ENCODE data around the gene HOXB3.

The HOXB3 gene

DNA sequence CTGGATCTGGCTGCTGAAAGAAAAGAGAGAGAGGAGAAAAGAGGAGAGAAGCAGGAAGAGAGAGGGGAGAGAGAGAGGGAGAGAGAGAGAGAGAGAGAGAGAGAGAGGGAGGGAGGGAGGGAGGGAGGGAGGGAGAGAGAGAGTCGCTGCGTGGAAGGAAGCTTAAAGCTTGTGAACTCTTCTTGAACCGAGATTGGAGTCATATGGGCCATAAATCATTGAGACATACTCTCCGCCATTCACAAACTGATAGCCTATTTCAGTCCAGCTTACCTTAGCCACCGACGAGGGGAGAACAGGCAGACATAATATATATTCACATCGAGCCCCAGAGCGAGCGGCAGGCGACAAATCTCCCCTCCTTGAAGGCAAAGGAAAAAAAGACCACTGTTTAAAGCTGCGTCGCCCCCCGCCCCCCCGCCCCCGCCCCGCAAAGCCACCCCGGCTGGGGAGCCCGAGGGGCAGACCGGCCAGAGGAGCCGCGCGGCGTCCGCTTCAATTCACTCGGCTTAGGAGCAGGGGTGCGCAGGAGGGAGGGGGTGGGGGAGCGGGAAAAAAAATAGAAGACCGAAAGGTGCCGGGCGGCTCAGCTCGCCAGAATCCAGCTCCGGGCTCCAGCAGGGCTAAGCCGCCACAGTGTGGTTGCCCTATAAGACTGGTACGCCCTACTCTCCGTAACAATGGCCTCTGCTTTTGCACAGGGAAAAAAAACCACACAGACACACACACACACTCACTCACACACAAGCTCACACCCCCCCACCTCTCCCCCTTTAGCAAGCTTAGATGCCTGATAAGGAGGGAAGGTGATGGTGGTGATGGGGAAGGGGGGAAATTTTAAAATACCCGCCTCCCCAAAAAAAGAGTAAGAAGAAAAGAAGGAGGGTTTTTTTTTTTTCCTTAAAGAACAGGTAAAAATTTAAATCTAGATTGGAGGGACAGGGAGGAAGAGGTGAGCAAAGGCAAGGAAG lies 34.5 kb downstream of the HOXB3 start:
- DNase-seq: no peak

DNA sequence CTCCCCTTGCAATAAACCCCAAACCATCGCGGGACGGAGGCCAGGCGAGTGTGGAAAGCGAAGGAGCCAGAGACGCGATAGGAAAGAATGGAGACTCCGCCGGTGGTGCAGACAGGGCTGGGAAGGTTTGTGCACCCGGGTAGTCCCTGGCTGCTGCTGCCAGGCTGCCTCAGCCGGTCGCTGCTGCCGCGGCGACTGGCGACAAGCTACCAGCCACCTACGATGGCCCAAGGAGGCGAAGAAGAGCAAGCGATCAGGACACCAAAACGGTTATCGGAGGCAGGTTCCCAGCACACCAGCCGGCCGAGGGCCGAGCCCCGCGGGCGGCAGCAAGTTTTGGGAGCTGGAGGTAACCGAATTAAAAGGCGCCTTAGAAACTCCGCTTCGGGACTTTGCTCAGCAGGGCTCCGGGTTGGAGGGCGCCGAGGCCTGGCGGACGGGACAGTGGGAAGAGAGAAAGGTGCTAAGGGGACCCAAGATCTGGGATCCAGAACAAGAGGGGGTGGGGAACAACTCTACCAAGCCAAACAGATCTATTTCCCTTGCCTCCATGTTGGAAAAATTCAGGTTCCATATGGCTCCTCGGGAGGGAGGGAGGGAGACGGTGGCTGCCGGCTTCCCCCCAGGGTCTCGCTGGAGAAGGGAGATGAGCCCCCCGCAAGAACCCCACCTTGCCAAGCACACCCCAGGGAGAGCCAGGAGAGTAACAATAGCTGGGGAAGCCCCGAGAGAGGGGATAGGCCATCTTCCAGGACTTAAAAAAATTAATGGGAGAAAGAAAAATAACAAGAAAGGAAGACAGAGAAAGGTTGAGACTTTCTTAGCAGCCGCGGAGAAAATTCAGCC lies 35.4 kb downstream of the HOXB3 start:
- no peak for DNase-seq

DNA sequence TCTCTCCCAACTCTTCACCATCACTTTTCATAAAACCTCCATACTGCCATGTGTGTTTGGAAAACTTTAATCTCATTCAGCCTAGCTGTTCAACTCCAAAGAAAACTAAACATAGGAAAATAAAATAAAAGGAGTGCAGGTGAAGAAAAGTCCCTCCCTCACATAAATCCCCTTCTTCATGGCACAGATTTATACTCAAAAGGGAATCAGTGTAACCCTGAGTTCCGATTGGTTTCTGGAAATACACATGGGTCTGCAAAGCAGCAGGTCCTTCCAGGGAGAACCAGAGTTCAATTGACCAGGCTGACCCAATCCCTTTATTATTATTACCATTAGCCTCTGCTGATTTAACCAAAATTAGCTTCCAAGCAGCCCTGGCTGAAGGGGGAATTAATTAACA lies 36.2 kb downstream of the HOXB3 start:
- no peak for DNase-seq

DNA sequence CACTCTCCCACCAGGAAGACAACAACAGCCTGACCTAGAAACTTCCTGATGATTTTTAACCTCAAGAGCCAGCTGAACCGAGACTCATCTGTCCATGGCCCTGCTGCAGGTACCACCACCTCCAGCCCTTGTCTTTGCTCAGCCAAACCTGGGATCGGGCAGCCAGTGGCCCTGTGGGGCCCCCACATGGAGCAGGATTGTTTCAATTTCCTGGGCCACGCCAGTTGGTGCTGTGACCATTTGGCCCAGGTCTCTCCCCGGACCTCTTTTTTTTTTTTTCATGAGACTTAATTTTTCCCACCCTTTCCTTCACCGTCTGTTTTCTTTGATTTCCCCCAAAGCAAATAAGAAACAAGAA lies 36.9 kb downstream of the HOXB3 start:
- no peak for DNase-seq

DNA sequence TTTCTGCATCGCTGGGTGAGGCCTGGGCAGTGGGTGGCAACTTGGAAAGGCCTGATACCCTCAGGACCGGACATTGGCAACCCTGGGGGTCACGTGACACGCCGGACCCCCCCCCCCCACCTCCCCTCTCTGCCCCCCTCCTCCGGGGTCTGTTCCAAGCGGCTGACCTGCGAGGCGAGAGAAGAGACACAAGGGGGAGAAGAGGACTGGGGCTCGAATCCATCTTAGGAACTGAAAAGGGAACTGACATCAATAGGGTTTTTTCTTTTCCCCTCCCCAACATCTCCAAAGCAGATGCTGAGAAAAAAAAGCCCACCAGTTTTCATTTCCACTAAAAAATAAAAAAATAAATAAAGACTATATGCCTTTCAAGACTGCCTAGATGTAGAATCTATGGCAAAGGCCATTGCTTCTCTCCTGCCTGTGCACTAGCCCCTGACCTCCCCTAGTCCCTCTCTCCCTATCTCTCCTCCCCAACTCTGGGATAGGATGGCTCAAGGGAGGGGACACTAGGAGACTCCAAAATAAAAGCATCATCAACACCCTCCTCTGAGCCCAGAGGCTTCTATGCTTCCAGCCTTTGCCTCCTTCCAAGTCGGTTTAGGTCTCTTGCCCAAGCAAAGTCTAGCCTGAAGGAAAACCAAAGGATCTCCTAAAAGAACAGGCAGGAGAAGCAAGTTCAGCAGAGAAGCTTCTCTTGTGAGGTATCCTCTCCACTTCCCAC lies 37.4 kb downstream of the HOXB3 start:
- DNase-seq: no peak

DNA sequence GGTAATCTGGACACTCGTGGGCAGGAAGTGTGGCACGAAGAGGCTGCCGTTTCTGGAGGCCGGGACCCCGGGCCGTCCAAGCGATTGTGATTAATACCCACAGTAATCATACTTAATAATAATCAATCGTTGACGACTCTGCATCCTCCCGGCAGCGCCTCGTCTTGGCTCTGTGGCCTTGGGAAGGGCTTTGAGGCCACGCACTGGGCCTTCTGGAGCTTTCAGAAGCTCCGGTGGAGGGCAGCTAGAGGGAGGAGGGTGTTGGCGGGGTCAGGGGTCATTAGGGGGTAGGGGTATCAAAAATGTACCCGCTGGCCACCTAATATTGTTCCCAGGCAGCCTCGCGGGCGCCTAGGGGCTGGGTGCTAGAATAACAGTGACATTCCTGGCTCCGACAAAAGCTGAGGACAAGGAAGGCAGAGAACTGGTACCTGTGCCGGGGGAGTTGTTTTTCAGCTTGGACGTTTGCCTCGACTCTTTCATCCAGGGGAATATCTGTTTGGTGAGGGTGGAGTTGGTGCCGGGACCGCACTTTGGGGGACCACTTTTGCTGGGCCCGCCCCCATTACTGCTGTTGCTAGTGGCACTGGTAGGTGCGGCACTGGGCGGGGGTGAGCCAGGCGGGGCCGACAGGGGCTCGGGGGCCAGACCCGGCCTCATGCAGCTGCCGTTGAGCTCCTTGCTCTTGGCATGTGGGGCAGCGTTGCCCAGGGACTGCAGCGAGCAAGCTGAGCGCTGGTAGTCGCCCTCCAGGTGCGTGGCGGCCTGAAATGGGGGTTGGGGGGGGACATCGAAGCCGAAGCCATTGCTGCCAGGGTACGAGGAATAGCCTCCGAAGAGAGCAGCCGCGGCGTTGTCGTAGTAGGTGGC lies 38.2 kb downstream of the HOXB3 start:
- DNase-seq: no peak

DNA sequence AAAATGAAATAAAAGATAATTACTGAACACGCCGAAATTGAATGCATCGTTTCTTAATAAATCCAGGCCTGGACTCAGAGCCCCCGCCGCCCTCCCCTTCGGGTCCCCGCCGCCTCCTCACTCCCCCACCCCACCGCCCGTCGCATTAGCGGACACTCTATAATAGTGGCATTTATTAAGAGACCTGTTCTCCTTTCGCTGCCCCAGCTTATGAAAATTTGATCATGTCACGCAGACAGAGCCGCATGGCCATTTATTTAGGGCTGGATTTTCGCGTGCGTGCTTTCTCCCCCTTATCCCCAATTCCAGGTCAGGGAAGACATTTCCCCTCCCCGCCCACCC lies 38.9 kb downstream of the HOXB3 start:
- DNase-seq: no peak

DNA sequence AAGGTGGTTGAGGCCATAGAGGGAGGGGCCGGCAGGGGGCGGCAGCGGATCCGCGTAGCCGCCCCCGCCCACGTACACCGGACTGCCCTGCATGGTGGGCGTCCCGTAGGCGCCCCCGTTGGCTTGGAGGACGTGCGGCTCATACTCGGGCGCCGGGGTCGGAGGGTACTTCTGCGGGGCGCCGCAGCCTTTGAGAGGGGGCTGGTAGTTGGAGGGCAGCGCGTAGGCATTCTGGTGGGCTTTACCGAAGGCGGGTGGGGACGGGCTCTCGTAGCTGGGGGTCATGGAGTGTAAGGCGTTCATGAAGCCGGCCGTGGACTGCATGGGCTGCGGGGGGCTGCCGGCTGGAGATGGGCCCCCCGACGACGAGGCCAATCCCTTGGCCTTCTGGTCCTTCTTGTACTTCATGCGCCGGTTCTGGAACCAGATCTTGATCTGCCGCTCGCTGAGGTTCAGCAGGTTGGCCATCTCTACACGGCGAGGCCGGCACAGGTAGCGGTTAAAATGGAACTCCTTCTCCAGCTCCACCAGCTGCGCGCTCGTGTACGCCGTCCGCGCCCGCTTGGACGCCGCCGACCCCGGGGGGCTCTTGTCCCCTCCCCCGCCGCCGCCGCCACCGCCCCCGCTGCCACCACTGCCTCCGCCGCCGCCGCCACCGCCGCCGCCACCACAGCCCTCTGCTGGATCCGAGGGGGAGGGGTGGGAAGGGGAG lies 39.4 kb downstream of the HOXB3 start:
- DNase-seq: no peak

DNA sequence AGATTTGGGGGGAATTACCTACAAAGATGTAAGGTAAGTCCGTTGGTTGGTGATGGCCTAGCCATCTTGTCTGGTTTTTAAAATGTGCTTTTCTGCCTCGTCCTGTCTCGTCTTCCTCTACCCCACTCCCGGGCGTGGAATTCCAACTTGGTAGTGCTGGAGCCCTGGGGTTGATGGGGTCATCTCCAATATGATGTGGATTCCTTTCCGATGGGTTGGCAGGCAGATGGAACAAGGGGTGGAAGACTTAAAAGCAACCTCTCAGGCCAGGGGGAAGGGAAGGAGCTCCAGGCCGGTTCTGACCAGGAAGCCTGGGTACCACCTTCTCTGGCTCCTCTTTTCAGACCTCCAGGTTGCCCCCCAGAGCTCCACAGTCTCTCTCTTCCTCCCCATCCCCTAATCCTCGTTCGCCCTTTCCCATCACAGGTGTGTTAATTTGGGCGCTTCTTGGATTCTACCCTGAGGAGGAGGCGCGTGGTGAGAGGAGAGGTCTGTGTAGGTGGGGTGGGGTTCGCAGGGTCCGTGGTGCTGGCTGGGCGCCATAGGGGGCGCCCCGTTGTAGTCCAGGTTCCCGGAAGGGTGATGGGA lies 40.0 kb downstream of the HOXB3 start:
- no peak for DNase-seq

DNA sequence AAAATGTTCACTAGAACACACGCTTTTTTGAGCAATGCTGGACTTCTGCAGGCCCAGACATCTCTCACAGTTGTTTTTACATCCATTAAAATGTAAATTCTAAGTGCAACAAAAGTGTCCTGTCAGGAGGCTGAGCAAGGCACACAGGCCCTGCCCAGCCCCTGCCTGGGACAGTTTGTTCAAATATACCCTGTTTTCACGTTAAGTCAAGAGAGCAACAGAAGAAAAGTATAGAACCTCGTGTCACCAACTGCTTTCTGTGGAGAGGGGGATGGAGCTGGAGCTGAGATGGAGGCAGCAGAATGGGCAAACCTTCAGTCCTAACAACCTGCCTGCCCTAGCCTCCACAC lies 40.8 kb downstream of the HOXB3 start:
- DNase-seq: no peak

DNA sequence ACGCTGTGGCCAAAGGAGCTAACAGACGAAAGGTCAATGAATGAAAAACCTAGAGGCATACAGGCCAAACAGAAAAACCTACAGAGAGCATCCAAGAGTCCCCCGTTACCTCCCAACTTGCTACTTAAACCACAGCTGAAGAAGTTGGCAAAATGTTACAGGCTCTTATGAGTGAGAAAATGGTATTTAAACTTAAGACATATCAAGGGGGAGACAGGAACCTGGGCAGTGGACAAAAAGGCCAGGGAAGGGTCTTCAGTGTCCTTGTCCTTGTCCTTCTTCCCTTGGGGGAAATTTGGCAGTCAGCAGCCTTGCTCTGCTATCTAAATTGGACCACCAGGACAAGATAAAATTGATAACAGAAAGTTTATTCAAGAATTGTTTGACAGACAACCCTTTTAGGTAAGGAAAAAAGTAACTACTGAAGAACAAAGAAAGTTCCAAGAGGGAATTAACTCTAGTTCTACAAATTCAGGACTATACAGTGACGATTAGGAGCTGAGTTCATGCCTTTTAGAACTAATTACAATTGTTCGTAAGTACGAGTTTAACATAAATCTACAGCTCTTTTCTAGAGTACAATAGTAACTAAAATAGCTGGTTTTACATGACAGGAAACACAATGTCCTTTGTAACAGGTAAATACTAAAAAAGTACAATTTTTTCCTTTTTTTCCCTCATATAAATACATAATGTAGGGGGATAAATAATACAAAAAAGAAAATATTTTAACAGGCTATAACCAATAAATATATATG lies 41.3 kb downstream of the HOXB3 start:
- DNase-seq: no peak

DNA sequence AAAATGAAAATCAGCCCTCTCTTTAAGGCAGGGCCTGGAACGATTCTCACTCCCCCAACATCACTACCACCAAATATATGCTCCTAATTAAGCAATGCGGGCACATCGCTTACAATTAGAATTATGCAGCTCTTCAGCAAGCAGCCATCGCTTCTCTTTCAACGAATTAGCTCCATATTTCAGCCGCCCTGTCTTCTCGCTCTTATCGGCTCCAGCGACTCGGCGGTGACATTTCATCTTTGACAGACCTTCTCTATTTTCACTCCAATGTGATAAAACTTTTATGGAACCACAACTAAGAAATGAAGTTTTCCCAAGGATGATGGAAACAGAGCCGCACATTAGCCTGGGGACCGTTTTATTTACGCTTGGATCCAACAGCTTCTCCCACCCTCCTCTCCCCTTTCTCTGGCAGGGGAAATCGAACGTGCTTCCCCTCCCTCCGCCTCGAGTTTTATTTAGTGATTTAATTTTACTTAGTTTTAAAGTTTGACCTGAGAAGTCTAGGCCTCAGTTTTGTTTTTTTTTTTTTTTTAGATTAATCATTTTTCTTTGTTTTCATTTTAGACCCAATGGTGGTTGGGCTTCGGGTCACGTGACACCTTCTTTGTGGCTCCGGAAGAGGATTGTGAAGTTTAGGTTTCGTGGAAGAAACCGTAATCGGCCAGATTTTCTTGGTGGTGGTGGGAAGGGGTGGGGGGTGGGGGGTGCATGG lies 42.1 kb downstream of the HOXB3 start:
- peak; percentile 75 for DNase-seq

DNA sequence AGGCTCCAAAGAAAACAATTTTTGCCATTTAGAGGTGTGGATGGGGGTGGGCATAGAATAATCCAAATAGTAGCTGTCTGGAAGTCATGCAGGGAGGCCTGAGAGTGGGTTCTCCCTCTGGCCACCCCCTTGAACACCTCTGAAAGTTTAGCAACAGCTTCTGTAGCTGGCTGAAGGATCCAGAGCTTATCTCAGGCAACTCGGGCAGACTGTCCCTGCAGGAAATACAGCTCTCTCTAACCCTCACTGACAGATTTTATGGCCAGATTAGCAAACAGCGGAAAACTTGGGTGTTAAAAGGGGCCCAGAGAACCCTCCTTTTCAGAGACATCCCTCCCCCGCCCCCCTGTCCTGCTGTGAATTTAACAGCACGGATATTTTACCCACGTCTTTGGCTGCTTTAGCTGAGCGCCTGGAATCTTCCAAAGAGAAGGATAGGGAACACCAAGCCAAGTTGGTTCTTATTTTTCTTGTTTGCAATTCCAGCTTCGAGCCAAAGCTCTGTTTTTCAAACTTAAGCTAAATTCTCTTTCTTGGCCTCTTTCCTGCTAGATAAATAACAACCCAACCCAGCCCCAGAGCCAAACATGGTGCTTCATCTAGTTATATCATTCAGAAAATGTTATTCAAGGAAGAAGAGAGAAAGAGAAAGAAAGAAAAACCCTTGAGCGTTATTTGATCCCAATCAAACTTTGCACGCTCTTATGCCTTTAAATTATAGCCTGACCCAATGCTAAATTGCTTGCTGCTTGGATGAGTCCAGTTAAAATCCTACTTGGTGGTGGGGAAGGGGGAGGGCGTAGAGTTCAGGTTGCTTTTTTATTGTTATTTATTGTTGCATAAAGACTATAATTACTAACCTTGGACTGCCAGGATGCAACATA lies 42.9 kb downstream of the HOXB3 start:
- DNase-seq: no peak

DNA sequence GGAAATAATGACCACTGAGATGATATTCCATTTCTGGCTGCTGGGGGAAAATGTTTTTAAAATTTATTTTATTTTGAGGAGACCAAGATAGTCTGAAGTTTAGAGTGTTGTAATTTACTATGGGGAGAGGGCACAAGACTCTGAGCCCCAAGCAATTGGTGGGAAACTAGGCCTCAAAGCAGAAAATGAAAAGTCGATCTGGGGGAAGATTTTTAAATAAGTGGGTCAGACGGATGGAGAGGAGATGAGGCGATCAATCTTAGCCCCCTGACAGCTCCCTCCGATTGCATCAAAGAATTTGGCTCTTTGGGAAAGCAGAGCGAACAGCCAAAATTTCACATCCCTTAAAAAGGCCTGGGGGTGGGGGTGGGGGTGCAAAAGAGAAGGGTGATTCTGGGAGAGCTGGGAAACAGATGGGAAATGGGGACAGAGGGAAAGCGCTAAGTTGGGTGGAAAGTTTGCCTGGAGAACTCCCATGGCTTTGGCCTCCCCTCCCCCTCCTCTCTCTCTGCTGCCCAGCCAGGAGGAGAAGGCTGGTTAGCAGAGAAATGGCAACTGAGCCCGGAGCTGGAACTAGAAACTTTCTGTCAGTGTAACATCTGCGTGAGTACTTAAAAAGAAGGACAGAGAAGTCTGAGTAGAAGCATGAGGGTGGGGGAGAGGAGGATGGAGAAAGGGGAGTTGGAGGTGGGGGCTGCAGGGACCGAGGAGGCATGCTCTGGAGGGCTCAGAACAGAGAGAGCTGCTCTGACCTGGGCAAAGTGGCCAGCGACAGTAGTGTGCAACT lies 43.7 kb downstream of the HOXB3 start:
- DNase-seq: no peak

DNA sequence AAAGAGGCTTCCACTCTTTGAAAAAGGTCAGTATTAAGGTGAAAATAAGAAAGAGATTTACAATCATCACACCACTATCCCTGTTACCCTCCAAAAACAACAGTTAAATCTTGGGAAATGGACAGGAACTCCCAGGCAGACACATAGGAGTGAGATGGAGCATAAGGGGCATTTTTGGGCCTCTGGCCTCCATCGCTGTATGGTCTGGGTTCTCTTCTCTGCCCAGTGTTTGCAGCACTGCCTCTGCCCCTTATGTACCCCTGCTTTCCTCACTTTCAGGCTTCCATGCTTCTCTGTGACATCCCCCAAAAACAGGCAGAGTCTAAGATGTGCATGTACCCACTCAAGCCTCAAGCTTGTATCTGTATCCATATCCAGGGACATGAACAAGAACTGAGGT lies 44.5 kb downstream of the HOXB3 start:
- DNase-seq: no peak

DNA sequence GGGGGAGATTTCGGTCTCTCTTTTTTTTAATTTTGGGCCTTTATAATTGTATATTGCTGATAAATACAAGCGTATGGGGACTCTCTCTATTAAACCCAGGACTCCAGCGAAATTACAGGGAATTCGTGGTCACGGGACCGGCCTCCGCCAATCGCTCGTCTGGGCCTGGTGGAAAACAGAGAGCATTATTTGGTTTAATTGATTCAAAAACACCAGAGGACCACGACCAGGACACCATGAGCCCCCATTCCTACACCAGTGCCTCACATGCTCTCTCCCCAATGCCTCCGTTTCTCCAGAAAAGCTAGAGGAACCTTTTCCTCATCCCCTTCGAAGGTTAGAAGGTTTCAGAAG lies 45.0 kb downstream of the HOXB3 start, which contains the start of gene HOXB2:
Gene HOXB2 (minus strand): TSS at position 88 of the 354 bp plus-strand sequence. CDS start 198 bp downstream, outside the sequence.
- DNase-seq: no peak

DNA sequence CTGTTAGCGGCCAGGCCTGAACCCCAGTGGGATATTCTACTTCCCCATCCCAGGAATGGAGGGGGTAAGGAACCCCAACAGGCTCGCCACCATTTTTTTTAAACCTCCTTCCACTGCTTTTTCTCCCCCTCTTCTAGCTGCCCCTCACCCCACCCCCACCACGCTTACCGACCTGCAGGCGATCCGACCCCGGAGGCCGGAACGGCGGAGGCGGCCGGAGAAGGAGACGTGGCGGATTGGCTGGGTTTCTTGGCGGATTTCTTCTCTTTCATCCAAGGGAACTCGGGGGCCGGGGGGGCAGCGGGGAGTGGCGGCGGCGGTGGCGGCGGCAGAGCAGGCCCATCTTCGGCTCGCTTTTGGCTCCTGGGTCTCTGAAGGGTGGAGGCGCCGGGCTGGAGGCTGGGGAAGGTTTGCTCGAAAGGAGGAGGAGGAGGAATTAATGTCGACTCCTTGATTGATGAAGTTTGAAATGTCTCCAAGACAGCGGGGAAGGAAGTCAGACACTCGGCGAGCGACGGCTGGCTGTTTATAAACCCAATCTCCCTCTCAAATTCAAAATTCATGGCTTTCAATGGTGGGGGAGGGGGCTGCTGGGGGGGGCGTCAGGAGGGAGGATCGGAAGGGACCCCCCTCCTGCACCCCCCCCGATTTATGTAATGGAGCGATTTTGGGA lies 45.6 kb downstream of the HOXB3 start:
- DNase-seq: peak; percentile 78

All from activated effector memory CD4-positive, alpha-beta T cell treated with anti-CD3 and anti-CD28 coated beads, Interleukin-2, amount 50 U/mL, for 16 hours (primary cell).